Mucosa of gallbladder (tissue), 1 donor: Measurements from ENCODE around the gene RPL4. TPM values are rescaled to one million over a fixed set of nuclear protein-coding genes. Genes with fewer than 3 reads are reported as not detected.

Source experiments
- DNase-seq: peaks from one replicate; pipeline ENCODE4 v3.0.0-alpha.2; 2020; ENCODE audit warnings: low spot score
- total RNA-seq: library from RNA; stranded (reverse); gene quantifications from one replicate; pipeline ENCODE4 v1.2.1, GENCODE V29; 2021
- donor health status: DM: no; HTN: no; CAD: no.

Gene RPL4
- total RNA-seq, 1 donor from 2014 or later: 1,437 TPM

DNA sequence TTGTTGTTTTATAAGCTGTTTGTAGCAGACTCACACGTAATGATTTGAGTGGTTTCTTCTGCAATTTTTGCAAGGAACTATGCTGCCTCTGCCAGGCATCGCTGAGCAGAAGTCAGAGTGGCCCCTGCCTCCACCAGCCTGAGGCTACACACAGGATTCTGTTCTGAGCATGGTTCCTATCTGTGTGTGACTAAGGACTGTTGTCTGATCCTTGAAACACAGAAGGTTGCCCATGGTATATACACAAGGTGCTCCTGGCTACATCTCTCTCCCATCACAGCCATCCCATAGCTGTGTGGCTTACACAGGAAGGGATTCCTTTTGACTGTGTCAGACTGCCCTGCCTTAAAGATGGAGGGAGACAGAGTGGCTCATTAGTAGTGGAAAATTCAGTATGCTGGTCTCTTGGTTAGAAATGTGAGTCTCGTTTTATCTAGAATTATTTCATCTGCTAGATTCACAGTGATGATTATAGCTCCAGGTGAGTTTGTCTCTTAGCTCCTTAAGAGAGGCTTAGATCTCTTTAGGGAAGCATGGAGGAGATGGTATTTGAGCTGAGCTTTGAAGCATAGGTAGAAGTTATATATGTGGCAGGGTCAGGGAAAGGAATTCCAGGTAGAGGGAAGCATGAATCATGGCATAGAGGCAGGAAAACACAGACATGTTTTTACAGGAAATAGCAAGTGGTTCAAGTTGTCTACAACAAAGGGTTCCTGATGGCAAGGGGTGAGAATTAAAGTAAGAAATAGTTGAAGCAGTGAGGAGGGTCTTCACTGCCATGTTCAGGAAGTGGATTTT, 44.6 kb downstream of the RPL4 start:
- DNase-seq: no peak

DNA sequence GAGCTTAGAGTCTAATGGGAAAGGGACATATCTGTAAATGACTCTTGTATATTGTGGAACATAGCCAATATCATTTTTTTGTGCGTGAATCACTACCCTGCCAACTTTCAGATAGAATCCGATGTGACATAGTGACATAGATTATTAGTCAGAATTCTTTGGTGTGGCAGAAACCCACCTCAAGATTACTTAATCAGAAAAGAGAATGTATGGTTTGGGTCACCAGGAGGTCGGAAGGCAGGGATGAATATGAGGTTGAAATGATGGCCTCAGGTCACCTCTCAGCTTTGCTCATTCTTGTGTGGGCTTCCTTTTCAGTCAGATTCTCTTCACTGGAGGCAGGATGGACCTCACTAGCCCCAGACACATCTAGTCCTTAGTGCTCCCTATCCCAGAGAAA, 48.4 kb downstream of the RPL4 start:
- DNase-seq: no peak

DNA sequence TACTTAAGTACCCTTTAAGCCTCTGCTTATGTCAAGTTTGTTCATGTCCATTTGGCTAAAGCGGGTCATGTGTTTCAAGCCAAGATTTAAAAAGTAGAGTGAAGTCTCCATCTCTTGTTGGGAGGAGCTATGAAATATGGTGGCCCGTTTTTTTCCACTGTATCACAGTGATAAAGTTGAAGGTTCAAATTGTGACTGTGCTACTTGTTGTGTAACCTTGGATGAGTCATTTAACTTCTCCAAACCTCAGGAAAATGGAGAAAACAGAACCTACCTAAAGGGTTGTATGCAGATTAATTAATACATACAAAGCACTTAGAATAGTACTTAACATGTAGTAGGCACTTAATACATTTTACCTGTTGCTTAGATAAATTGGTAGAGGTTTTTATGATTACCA, 50.5 kb downstream of the RPL4 start:
- no peak for DNase-seq

DNA sequence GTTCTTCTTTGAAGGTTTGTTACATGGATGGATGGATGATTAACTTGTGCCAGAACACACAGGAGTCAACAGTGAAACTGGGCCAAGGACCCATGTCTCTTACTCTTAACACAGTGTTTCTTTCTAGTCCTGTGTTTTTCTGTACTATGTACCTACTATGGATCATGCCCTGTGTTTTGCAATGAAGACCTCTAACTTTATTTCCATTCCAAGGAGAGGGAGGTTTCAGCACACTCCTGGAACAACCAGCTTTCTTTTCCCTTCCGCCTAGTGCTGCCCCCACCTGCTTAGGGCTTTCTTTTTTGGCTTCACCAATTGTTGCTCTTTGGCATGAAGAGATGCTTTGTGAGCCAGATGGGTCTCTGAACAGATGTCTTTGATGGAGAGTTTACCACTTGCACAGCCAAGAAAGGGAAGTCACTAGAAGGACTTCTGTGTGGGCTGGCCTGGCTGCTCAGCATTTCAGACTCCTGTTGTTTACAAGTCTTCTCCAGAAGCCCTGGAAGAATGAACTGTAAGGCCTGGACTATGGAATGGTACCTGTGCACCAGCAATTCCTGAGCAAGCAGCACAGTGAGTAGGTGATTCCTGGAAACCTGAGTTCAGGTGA, 51.6 kb downstream of the RPL4 start:
- no peak for DNase-seq

DNA sequence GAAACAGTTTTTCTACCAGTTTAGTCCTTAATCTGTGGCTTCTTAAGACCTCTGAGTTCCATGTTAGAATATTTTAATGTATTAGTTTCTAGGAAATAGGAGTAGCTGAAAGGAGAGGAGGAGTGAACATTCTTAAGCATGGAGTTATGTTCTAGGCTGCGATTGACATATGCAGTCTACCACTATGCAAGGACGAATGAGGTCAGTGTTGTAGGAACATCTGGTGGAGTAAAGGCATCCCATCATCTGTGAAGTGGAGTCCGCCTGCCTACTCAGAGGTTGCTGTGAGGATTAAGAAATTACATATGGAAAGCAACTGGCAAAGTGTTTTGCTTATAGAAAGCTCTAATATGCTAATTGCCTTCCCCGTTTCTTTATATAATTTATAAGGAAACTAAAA, 52.2 kb downstream of the RPL4 start:
- no peak for DNase-seq

Other genes starting within 250 kb of the RPL4 start
- 29.3 TPM for gene DIS3L, start 211.3 kb downstream of the RPL4 start, total RNA-seq
- gene TIPIN, start 148.2 kb downstream of the RPL4 start, total RNA-seq: 4.0 TPM
- 48.2 TPM for gene MAP2K1, start 117.9 kb downstream of the RPL4 start, total RNA-seq
- gene SNAPC5, start 7.1 kb downstream of the RPL4 start, total RNA-seq: 22.2 TPM
- gene ZWILCH, start 471 bp upstream of the RPL4 start, total RNA-seq: 5.3 TPM
- gene LCTL, start 61.1 kb upstream of the RPL4 start, total RNA-seq: not detected
- gene SMAD6, start 197.4 kb upstream of the RPL4 start, total RNA-seq: 50.5 TPM